Keratinocyte (primary cell): ENCODE results near the gene NEGR1. TPM values are rescaled to one million over a fixed set of nuclear protein-coding genes. Genes with fewer than 3 reads are reported as not detected.

Source experiments
- DNase-seq: peaks from one replicate; pipeline ENCODE4 v3.0.0-alpha.2; 2011; ENCODE audit warnings: low read depth, missing footprints, low spot score
- FAIRE-seq: peaks from 2 replicates; lab custom pipeline; 2011; peaks lifted over from hg19 to GRCh38; lab: Jason Lieb, UNC
- H2AFZ ChIP-seq: 2 replicates; pipeline ENCODE4 v1.6.0; 2012; ENCODE audit warnings: low read length, control low read depth, inconsistent platforms; ENCODE audit not compliant: control insufficient read depth
- H3K27ac ChIP-seq: 2 replicates; pipeline ENCODE4 v1.5.1; 2011; ENCODE audit warnings: low read length; ENCODE audit not compliant: control insufficient read depth, insufficient read depth
- H3K27me3 ChIP-seq: 3 replicates; pipeline ENCODE4 v1.6.0; 2011; ENCODE audit warnings: low read length; ENCODE audit not compliant: control insufficient read depth, insufficient read depth; ENCODE audit errors: extremely low read depth
- H3K36me3 ChIP-seq, 2 experiments: 2 replicates in 1 of 2; 3 replicates in 1 of 2; pipeline ENCODE4 v1.5.1; 2011; ENCODE audit warnings: low read length in 2 of 2, mild to moderate bottlenecking in 1 of 2; ENCODE audit not compliant: control insufficient read depth in 2 of 2, insufficient read depth in 2 of 2; ENCODE audit errors: extremely low read depth in 1 of 2
- H3K4me1 ChIP-seq: 3 replicates; pipeline ENCODE4 v1.5.1; 2011; ENCODE audit warnings: low read length; ENCODE audit not compliant: control insufficient read depth, insufficient read depth; ENCODE audit errors: extremely low read depth
- H3K4me2 ChIP-seq: 3 replicates; pipeline ENCODE4 v1.6.0; 2011; ENCODE audit warnings: low read depth, low read length; ENCODE audit not compliant: control insufficient read depth, insufficient read depth; ENCODE audit errors: extremely low read depth
- H3K4me3 ChIP-seq, 3 experiments: fragments of 200-600 bp in 1 of 3; sonication (generic) in 1 of 3; 2 replicates in 2 of 3; 3 replicates in 1 of 3; pipeline ENCODE4 v1.5.1; 2011 to 2016; ENCODE audit warnings: low read length in 3 of 3, mild to moderate bottlenecking in 3 of 3, control low read depth in 2 of 3, inconsistent platforms in 1 of 3, low read depth in 1 of 3, mixed read lengths in 1 of 3, mixed run types in 1 of 3, moderate library complexity in 1 of 3; ENCODE audit not compliant: control insufficient read depth in 2 of 3, insufficient read depth in 2 of 3; ENCODE audit errors: extremely low read depth in 1 of 3
- H3K79me2 ChIP-seq: 2 replicates; pipeline ENCODE4 v1.6.0; 2012; ENCODE audit warnings: low read length; ENCODE audit not compliant: control insufficient read depth, insufficient read depth
- H3K9ac ChIP-seq: 3 replicates; pipeline ENCODE4 v1.6.0; 2011; ENCODE audit warnings: low read length; ENCODE audit not compliant: control insufficient read depth, insufficient read depth; ENCODE audit errors: extremely low read depth
- H3K9me1 ChIP-seq: 3 replicates; pipeline ENCODE4 v1.6.0; 2011; ENCODE audit warnings: low read length; ENCODE audit not compliant: control insufficient read depth, insufficient read depth; ENCODE audit errors: extremely low read depth
- H3K9me3 ChIP-seq: 2 replicates; pipeline ENCODE4 v1.5.1; 2012; ENCODE audit warnings: low read depth, low read length; ENCODE audit not compliant: control insufficient read depth
- H4K20me1 ChIP-seq: 3 replicates; pipeline ENCODE4 v1.6.0; 2011; ENCODE audit warnings: low read length; ENCODE audit not compliant: control insufficient read depth, insufficient read depth; ENCODE audit errors: extremely low read depth
- CTCF ChIP-seq, 3 experiments: IDR thresholded peaks in 1 of 3; conservative IDR thresholded peaks in 1 of 3; optimal IDR thresholded peaks in 1 of 3; 2 replicates in 2 of 3; 3 replicates in 1 of 3; pipeline versions ENCODE3 to v1.5.1; 2011; ENCODE audit warnings: low read length in 3 of 3, mild to moderate bottlenecking in 3 of 3, moderate library complexity in 2 of 3, control low read depth in 1 of 3, inconsistent platforms in 1 of 3; ENCODE audit not compliant: insufficient read depth in 2 of 3; ENCODE audit errors: extremely low read depth in 1 of 3
- EZH2 ChIP-seq: IDR thresholded peaks from one replicate; pipeline ENCODE4 v1.6.1; 2012; ENCODE audit warnings: inconsistent platforms, mild to moderate bottlenecking, low read length, moderate library complexity
- dilution Hi-C: fragments of 300-500 bp; cut with MboI; formaldehyde crosslinking; loops from one replicate; pipeline ENCODE4 v1.7.0; 2020; ENCODE audit warnings: low sequenced_read_pairs; ENCODE audit not compliant: extremely low pct_ligation_motif_present
- polyA plus RNA-seq, 5 experiments: library from polyadenylated mRNA; depleted of rRNA in 3 of 5; stranded (reverse) in 3 of 5; stranded (forward) in 1 of 5; unstranded in 1 of 5; fragments of >200 nt; gene quantifications; 1 replicate in 1 of 5; 2 replicates in 3 of 5; 3 replicates in 1 of 5; pipeline versions ENCODE4 v1.2.1 to v1.2.3, GENCODE V29; 2011 to 2012; ENCODE audit warnings: missing spikeins in 2 of 5, low read depth in 1 of 5, low replicate concordance in 1 of 5

The NEGR1 gene
- polyA plus RNA-seq, 1 donor (not counting 4 experiments of a cell fraction or from before 2014, with no cell fraction given), result 1.6 TPM

GRCh38 chr1:71717186-71717585, 565.2 kb downstream of the NEGR1 start:
- dilution Hi-C loops, result no loop called here
- DNase-seq (no peak), FAIRE-seq (no peak)
- H3K4me3 ChIP-seq, result no peak overlapping the region
- TF ChIP-seq CTCF (optimal IDR thresholded peaks at IDR 0.05 in 1 of 3, IDR thresholded peaks at IDR 0.05 in 1 of 3, conservative IDR thresholded peaks at IDR 0.05 in 1 of 3; ENCODE audit: extremely low read depth in 1 of 3, insufficient read depth in 2 of 3, low read length in 3 of 3) (no peak), EZH2 (no peak)
- no peaks in the 10 kb centered on the region for H4K20me1 ChIP-seq
- H3K9me3 ChIP-seq, result no peaks in the 10 kb centered on the region
- H3K4me1 ChIP-seq, result no peaks in the 10 kb centered on the region
- no peaks in the 10 kb centered on the region for H3K27me3 ChIP-seq
- H3K27ac ChIP-seq, result no peak overlapping the region
- no peak overlapping the region for H3K4me2 ChIP-seq
- H3K9me1 ChIP-seq, result no peaks in the 10 kb centered on the region
- no peaks in the 10 kb centered on the region for H3K79me2 ChIP-seq
- H2AFZ ChIP-seq, result no peak overlapping the region
- H3K36me3 ChIP-seq, result no peaks in the 10 kb centered on the region
- H3K9ac ChIP-seq, result no peak overlapping the region

GRCh38 chr1:71711456-71711855, 570.9 kb downstream of the NEGR1 start:
- no peaks in the 10 kb centered on the region for H4K20me1 ChIP-seq
- H3K36me3 ChIP-seq, result no peaks in the 10 kb centered on the region
- H3K27me3 ChIP-seq, result no peaks in the 10 kb centered on the region
- DNase-seq (no peak), FAIRE-seq (no peak)
- H2AFZ ChIP-seq, result no peak overlapping the region
- no peaks in the 10 kb centered on the region for H3K4me1 ChIP-seq
- dilution Hi-C loops, result no loop called here
- H3K4me2 ChIP-seq, result no peak overlapping the region
- H3K27ac ChIP-seq, result no peak overlapping the region
- no peaks in the 10 kb centered on the region for H3K9me1 ChIP-seq
- H3K79me2 ChIP-seq, result no peaks in the 10 kb centered on the region
- no peak overlapping the region for H3K9ac ChIP-seq
- no peaks in the 10 kb centered on the region for H3K9me3 ChIP-seq
- TF ChIP-seq CTCF (optimal IDR thresholded peaks at IDR 0.05 in 1 of 3, IDR thresholded peaks at IDR 0.05 in 1 of 3, conservative IDR thresholded peaks at IDR 0.05 in 1 of 3; ENCODE audit: extremely low read depth in 1 of 3, insufficient read depth in 2 of 3, low read length in 3 of 3) (no peak), EZH2 (no peak)
- no peak overlapping the region for H3K4me3 ChIP-seq
